Erythroblast (primary cell): ENCODE data around the gene FXYD5.

Experiments
- DNase-seq, 2 experiments: peaks; one replicate each; lab custom pipeline; 2025; lab: John Stamatoyannopoulos, UW
- GATA1 ChIP-seq: IDR thresholded peaks from 2 replicates; pipeline ENCODE4 v1.6.1; 2011; ENCODE audit warnings: low read depth, mild to moderate bottlenecking, control low read depth, low read length, moderate library complexity
- POLR2A ChIP-seq: IDR thresholded peaks from 2 replicates; pipeline ENCODE4 v1.6.1; 2011; ENCODE audit warnings: mild to moderate bottlenecking, low read length

The FXYD5 gene

DNA sequence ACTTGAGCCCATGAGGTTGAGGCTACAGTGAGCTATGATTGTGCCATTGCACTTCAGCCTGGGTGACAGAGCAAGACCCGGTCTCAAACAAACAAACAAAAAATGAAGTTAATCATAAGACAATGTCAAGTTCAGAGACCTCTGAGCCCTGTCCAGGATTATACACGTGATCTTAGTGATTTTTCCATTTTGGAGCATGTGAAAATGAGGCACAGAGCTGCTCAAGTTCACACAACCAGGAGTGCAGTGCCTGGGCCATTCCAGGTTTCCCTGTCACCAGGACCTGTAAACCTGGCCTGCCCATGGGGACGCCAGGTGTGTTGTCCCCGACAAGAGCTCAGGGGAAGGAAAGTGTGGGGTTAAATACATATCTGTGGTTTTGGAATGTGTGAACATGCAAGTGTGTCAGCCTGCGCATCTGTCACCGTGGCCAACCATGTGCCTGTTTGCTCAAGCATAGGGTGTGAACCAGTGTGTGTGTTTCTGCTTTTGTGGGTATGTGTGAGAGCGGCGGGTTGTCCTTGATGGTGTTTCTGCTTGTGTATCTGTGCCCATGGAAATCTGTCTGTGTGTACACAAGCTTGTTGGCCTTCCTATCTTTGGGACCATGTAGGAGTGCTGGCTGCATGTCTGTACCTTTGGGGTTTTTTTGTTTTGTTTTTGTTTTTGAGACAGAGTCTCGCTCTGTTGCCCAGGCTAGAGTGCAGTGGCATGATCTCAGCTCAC is 17.4 kb upstream of the FXYD5 start:
- DNase-seq, result no peak
- TF ChIP-seq GATA1 (no peak), POLR2A (no peak)

DNA sequence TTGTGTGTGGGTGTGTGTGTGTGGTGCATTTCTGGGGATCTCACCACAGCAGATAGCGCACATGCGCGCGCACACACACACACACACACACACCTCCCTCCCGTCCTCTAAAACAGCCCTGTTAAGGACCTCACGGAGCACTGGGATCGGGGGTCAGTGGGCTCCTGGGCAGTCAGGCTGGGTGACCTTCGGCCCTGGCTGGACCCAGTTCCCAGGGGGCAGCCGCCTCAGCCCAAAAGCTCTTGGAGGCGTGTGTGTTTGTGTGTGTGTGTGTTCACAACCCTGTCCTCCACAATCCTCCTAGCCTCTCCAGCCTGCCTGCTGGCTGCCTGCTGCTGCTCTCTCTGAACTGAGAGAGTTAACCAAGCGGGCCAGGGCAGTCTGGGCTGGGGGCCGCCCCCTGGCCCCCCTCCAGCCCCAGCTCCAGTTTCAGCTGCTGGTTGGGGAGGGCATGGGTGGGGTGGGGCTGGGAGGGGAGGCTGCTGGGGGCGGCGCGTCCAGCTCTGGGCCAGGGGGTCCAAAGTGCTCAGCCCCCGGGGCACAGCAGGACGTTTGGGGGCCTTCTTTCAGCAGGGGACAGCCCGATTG is 16.1 kb upstream of the FXYD5 start, which contains the start of gene FXYD1:
FXYD1 (plus strand) TSS at position 520 of the 588 bp plus-strand sequence. CDS start 1,256 bp downstream, outside the sequence.
- DNase-seq, result no peak
- TF ChIP-seq POLR2A, result no peak
- TF ChIP-seq GATA1, result no peak

DNA sequence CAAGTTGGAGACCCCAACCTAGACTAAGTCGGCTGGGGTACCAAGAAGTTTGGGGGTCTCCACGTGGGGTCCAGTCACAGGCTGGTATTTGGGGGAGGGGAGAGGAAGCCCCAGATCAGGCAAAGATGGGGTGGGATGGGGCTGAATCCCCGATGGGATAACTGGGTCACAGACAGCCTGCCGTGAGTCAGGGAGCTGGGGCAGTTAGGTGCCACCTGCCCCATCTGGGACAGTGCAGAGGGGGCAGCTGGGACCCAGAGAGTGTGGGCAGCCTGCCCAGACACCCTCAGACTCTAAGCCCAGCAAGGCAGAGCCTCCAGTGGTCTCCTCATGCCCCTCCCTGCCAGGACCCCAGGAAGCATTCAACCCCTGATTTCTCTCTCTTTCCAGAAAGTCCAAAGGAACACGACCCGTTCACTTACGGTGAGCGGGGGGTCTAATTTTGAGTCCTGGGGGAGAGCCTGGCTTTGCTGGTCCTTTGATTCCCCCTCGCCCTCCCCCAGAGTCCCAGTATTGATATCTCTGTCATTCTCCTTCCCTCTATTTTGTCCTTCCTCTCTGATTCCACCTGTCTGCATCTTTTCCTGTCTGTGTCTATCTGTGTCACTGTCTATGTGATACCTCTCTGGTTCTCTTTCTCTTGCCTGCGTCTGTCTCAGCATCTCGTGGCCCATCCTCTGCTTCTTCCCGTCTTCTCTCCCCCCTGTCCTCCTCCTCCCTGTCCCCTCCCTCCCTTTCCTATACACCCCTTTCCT is 14.2 kb upstream of the FXYD5 start:
- TF ChIP-seq POLR2A (no peak), GATA1 (no peak)

DNA sequence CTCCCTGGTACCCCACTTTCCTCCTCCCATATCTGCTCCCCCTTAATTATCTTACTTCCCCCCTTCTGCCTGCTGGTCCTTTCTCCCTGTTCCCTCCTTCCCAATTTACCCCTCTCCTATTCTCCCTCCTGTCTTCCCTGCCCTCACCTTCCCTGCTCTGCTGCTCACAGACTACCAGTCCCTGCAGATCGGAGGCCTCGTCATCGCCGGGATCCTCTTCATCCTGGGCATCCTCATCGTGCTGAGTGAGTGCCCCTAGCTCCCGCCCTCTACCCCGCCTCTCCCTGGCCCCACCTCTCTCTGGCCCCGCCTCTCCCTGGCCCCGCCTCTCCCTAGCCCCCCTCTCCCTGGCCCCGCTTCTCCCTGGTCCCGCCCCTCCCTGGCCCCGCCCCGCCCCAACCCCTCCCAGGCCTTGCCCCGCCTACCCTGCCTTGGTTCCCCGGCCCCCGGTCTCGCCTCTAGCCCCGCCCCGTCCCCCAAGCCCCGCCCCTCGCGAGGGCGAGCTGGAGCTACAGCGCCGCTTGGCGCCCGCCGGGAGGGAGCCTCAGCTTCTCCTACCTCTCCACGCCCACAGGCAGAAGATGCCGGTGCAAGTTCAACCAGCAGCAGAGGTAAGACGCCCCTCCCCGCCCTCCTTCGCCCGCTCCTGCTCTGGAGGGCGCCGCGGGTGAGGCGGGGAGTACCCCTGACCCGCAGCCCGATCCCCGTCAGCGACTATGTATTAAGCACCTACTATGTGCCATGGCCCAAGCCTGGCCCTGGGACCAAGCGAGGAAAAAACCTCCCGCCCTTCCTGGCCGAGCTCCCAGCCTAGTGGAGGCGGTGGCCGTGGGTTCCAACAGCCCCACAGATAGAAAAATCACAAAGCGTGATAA is 13.3 kb upstream of the FXYD5 start:
- peak; percentile 87 to 92 for DNase-seq
- TF ChIP-seq GATA1 (no peak), POLR2A (no peak)

More for the DNA sequence above, 14.2 kb upstream of the FXYD5 start:
- DNase-seq, result no peak

DNA sequence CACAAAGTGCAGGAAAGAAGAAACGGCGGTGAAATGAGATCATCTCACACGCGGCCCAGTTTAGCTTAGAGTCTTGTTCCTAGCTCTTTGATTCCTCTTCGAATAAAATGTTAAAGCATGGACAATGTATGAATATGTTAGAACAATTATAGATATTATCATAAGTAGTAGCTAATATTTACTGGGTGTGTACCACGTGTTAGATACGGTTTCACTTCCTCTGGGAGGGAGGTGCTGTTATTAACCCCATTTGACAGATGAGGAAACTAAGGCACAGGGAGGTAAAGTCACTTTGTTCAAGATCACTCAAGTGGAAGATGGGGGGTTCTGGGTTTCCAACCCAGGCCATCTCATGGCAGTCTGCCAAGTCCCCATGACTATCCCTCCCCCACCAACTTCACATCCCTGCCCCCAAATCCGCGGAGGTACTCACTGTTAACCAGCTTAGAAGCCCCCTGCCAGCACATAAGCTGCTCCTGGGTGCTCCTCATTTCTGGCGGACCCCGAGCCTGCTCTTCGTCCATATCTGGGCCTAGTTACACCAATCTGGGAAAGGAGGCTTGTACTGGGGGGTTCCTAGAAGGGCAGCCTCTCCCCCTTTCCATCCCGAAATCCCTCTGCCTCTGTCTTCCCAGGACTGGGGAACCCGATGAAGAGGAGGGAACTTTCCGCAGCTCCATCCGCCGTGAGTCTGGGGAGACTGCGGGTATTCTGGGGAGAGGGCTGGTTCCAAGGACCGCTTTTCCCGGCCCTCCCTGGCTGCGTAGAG is 12.5 kb upstream of the FXYD5 start:
- no peak for DNase-seq
- TF ChIP-seq GATA1, result no peak
- TF ChIP-seq POLR2A, result no peak

DNA sequence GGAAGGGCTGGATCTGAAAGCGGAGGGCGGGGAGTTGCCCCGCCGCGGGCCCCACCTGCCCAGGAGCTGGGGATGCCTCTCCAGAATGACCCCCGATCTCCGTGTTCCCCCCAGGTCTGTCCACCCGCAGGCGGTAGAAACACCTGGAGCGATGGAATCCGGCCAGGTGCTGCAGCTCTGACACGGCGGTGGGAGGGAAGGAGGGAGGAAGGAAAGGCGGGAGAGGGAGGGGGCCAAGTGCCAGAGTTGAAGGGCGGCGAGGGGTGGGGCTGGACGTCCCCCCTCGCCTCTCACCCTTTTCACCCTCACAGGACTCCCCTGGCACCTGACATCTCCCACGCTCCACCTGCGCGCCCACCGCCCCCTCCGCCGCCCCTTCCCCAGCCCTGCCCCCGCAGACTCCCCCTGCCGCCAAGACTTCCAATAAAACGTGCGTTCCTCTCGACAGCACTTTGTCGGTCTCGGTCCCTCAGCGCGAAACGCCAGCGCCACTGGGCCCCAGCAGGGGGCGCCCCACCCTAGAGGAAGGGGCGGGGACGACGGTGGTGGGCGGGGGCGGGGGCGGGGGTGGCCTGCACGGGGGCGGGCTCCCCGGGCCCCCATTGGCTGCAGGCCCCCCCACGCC is 11.8 kb upstream of the FXYD5 start:
- peak; percentile 53 to 65 for DNase-seq

DNA sequence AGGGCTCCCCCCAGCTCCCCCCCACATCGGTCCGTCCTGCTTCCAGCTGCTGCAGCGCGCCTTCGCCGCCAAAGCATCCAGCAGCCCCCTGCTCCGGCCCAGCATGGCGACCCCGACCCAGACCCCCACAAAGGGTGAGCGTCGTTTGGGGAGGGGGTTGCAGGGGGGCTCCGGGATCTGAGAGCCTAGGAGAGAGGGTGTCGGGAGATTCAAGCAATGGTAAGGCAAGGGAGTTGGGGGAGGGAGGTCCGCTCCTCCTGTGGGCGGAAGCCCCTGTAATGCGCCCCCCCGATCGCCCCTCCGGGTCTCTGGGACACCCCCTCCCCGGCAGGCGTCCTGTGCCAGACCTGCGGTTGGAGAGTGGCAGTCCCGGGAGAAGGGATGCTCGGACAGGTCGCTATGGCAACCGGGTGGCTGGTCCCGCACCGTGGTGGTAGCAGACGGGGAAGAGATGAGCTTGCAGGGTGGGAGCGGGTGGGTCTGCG is 11.3 kb upstream of the FXYD5 start, which contains the start of gene FXYD7:
FXYD7 (plus strand) TSS at position 25 of the 485 bp plus-strand sequence; CDS start at position 104, 79 bp downstream.
- TF ChIP-seq POLR2A (no peak), GATA1 (no peak)
- DNase-seq, result no peak

More for the DNA sequence above, 11.8 kb upstream of the FXYD5 start:
- no peak for TF ChIP-seq GATA1
- TF ChIP-seq POLR2A, result no peak

DNA sequence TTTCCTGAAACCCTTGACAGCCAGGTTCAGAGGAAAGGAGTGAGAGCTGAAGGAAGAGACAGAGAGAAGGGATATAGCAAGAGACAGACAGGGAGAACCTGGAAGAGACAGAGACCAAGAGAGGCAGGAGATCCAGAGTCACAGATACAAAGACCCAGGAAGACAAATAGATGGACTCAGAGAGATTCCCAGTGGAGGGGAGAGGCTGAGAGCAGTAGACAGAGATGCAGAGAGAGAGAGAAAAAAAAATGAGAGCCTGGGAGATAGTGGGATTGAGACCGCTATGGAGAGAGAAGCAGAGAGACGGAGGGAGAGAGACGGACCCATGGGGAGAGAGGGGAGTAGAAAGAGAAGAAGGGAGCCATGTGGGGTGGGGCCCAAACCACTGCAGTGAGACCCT is 10.7 kb upstream of the FXYD5 start:
- no peak for DNase-seq
- no peak for TF ChIP-seq GATA1
- no peak for TF ChIP-seq POLR2A

DNA sequence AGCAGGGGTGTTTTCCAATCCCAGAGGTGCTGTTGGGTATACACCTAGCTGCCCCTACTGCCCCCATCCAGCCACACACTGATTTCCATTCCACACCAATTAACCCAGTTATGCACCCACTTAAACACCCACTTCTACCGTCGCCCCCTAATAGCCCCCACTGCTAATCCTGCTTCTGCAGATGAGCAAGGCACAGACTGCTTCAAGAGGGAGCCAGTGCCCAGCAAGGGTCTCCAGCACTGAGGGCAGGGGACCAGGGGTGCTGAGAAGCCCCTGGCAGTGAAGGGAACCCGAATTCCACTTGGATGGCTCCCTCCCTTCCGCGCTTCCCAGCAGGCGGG is 10.3 kb upstream of the FXYD5 start:
- no peak for DNase-seq
- no peak for TF ChIP-seq GATA1
- TF ChIP-seq POLR2A, result no peak

DNA sequence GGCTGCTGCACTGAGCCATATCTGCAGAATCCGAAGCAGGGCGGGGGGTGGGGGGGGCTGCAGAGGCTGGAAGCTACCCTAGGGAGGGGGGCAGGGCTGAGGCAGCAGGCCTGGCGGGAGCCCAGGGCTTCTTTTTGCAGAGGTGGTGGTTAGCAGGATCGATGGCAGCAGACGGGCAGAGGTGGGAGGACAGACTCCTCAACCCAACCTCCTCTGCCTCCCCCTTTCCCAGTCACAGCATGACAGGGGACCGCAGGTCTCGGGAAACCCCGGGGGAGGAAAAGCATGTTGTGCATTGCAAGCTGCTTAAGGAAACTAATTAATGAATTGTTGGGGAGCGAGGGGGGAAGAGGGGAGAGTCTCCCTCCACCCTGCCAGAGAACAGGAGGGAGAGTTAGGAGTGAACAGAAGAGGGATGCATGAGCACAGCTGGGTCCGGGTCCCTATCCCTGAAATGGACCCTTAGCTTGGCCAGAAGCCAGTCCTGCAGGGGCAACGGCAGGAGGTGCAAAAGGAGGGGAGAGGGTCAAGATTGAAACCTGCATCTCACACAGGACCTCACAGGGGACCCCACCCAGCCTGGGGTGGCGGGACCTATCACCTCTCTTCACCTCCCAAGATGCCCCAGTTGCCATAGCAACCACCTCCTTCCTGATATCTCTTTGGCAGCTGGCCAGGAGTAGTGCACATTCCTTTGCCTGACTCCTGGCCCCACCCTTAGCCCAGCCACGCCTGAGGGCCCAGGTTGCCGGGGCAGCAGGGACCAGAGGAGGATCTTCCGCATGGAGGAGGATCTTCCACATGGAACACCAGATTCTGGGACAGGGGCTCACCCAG is 9.7 kb upstream of the FXYD5 start:
- peak; percentile 35 to 52 for DNase-seq

More for the DNA sequence above, 9.7 kb upstream of the FXYD5 start:
- TF ChIP-seq GATA1, result no peak
- TF ChIP-seq POLR2A, result no peak
